Astrocyte of the hippocampus (primary cell): ENCODE data around the gene KIF6.

Experiments
- DNase-seq: peaks from one replicate; pipeline ENCODE4 v3.0.0; 2011; ENCODE audit warnings: low read depth, low spot score

The KIF6 gene

DNA sequence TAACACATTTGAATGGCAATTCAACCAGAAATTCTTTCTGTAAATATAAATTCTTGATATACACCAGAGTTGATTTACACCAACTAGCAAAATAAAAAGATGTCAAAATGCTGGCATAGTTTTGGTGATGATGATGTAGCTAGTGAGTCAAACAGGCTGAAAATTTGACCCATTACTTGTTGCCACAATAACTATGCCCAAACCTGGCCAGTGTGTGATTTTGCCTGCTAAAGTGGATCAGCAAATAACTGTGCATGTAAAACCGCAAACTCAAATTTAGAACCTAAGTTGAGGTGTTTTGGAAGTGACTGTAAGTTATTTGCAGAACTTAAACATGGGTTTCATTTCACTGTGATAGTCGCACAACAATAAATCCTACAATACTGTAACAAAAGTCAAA is 125.9 kb downstream of the KIF6 start:
- DNase-seq, result no peak

DNA sequence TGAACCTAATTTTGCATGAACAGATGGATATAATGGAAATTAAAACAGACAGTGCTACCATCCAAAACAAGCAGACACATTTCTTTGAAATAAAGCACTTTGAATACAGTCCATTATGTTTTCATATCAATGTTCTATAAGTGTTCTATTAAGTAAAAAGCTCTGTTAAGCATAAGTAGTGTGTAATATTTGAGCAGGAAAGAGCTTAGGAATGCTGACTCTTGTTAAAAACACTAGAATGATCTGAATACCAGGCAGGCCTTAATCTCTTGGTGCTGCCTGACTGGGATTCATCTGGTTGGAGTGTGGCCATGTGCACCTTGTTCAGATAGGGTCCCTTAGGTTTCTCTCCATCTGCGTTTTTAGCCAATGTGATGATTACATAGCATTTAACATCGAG is 130.9 kb downstream of the KIF6 start:
- no peak for DNase-seq

- peak; percentile 44 for DNase-seq
Observed at GRCh38 chr6:39593646-39594045, 131.6 kb downstream of the KIF6 start.

DNA sequence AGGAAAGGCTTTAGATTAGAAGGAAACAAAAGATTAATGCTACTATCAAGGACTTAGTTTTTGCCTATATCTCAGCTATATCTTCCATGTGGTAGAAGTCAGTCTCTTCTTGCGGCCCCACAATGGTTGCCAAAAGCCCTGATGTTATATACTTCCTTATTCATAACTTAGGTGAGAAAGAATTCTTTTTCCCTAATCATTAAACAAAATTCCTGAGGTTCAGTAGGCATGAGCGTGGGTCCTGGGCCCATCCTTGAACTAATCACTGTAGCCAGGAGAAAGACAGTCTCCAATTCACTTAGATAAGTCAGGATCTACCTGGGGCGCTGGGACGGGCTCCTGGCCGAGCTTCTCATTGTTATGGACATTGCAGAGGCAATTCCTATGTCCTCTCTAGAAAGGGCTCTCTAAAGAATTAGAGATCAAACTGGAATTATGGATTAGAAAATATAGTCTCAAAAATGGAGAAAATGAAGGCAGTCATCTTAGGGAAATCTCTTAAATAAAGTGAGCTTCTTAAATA is 134.3 kb downstream of the KIF6 start:
- DNase-seq, result no peak

DNA sequence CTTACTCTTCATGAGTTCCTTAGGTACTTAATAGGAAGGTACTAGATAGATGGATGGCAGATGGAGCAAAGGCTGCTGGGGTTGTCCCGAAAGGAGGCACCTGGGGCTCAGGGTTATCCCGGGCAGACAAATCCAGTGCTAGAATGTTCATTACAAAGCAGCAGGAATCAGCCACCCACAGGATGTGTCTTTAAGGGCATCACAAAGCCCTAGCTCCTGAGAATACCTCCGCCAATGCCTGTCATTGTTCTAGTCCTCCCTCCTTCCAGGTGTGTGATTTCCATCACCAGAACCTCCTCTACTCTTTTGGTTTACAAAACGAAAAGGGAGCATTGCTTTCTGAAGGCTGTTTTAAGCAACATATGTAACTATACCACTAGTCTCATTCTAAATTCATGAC is 138.1 kb downstream of the KIF6 start:
- no peak for DNase-seq

DNA sequence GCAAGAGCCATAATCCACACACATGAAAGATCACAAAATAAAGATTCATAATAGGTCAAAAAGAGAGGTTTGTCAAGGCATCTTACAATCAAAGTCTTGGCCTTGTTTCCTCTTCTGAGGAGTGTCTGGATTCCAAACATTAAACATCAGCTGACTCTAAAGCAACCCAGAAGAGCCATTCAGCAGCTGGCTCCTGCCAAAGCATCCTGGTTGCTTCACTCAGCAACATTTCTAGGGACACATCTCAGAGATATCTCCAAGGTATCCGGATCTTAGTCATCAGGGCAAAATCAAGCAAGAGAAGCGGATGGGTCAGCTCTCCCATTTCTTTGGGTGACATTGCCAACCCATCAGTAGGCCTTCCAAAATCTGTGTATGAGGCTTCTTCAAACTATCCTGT is 139.6 kb downstream of the KIF6 start:
- DNase-seq, result no peak

GRCh38 chr6:39577446-39578165 is 147.6 kb downstream of the KIF6 start:
- DNase-seq, result no peak

DNA sequence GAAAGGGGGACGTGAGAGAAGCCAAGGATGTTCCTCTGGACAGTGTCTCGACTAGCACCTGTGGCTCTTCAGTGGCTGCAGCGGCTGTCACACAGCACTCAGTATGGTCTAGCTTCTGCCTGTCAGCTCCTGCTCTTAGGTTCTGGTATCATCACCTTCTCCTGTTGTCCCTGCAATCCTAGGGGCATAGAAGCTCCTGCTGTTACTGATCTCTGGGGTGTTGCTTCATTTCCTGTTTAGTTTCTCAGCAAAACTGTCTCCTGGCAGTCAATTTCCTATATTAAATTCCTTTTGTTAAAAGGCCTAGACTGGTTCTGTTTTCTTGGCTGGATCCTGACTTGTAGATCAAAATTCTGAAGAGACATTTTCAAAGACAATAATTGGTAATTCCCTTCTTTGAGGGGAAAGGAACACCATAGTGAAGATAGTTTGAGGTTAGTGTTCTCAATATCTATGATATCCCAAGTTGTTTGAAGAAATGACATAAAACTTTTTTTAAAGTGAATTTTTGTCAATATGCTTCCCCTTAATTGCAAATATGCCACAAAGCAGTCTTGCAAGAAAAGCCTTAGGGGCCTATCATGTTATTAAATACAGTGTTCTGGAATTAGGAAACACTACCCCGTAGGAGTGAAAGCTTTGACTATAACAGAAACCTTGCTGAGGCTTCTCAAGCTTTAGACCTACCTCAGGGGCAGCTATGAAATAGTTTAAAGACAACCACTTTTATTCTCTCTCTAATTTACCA is 148.5 kb downstream of the KIF6 start:
- no peak for DNase-seq

- DNase-seq, result no peak
Observed at GRCh38 chr6:39574991-39575390, 150.2 kb downstream of the KIF6 start.

DNA sequence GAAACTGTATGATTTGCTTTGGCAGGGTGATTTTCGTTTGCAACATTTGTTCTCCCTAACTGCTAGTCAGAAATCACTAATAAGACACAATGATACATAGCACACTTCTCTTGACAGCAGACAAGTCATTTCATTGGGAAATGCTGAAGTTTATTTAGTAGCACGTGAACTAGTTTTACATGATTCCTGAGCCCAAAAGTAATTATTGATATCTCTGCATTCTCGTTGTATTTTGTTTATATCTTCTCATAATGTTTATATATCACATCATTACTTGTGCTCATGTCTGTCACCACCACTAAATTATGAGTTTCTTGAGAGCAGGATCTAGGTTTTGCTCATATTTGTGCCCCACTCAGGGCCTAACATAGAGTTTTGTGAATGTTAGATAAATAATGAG is 151.7 kb downstream of the KIF6 start:
- DNase-seq, result no peak

DNA sequence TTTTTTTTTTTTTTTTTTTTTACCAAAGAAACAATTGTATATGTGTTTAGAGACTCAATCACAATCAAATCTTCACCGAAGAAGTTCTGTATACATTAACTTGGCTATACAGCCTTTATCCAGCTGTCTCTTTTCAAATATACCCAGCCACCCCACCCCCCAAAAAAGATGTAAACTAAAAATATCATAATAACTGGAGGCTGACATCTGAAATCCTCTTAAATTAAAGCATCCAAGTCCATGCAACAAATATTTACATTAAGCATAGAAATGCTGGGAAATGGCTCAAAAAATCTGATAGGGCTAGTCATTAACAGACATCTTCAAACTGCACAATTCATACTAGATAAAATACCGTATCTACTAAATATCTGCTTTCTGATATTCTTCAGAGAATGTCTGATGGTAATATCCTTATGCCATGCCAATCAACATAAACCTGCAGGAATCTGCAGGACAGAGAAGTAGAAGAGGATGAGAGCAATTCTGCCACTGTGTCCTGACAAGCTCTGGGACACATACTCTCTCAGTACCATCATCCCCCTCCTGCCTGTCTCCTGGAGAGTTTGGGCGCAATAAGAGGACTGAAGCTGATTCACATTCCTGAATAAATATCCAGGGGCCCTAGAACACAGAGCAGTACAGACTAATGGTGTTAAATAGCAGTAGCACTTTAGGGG is 152.4 kb downstream of the KIF6 start:
- no peak for DNase-seq

GRCh38 chr6:39568896-39569295 is 156.3 kb downstream of the KIF6 start:
- DNase-seq, result peak; percentile 53

GRCh38 chr6:39567091-39567490 is 158.1 kb downstream of the KIF6 start:
- no peak for DNase-seq

- no peak for DNase-seq
Observed at GRCh38 chr6:39566456-39566855, 158.8 kb downstream of the KIF6 start.

DNA sequence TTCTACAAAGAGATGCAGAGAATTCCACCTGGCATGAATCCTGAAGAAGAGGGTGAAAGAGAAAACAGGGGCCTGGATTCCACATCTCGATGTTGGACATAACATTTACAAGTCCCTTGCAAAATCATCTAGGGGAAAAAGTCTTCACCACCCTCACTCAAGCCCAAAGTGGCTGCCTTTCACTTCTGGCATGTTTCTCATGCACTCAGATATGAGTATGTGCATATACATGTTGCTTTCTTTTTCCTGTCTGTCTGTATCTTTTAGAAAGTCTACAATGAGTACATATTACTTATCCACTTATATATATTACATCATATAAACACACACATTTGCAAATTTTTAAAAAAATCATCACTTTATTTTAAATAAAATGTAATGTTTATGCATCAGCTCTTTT is 159.3 kb downstream of the KIF6 start:
- no peak for DNase-seq

- no peak for DNase-seq
Observed at GRCh38 chr6:39563566-39564311, 161.5 kb downstream of the KIF6 start.

GRCh38 chr6:39561536-39562266 is 163.5 kb downstream of the KIF6 start:
- peak; percentile 36 for DNase-seq

GRCh38 chr6:39560915-39561314 is 164.3 kb downstream of the KIF6 start:
- DNase-seq, result no peak

- DNase-seq, result no peak
Observed at GRCh38 chr6:39558591-39559190, 166.5 kb downstream of the KIF6 start.

GRCh38 chr6:39558079-39558478 is 167.1 kb downstream of the KIF6 start:
- DNase-seq, result no peak

DNA sequence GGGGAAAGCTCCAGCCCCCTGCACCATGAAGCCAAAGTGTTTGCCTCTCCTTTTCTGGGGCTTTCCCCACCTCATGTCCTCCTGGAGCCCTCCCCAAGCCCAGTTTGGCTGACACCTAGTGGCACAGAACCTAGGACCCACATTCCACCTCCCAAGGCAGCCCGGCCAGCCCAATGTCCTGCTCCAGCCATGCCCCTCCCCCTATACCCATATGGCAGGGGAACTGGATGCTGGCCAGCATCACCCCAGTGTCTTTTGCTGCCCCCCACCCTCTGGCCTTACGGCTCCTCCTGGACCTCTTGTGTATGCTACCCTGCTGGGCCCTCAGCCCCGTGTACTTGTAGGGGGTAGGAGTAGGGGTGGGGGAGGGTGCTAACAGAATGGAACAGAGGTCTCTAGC is 170.1 kb downstream of the KIF6 start:
- DNase-seq, result no peak
